ENCODE measurements around the gene SAMD4B. TPM values are rescaled to one million over a fixed set of nuclear protein-coding genes. Genes with fewer than 3 reads are reported as not detected.

Gene SAMD4B
- total RNA-seq, 1 experiment from 2014 or later: 63.2 TPM

DNA sequence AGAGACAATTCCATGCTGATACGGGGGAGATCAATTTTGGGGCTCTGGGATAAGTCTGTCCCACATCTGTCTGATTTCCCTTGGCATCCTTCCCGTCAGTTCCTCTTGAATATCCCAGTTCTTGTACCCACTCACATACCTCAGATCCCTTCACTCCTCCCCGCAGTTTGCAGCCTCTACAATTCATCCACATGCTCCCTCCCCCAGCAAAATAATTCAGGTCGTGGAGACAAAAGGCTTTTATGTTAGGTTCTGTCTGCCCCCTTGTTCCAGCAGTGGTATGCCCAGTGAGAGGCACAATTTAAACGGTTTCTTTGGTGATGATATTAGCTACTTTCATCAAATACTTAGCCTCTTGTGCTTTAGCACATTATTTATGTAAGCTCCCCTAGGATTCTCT, 83.9 kb downstream of the SAMD4B start:
- in situ Hi-C loops (cut with HindIII; ENCODE audit: low pct_unique_long_range_greater_than_20kb, low sequenced_read_pairs): no loop called here
- no peak for DNase-seq (ENCODE audit: low read depth)

- in situ Hi-C loops (cut with HindIII; ENCODE audit: low pct_unique_long_range_greater_than_20kb, low sequenced_read_pairs): no loop called here
- DNase-seq (ENCODE audit: low read depth): no peak
Measured at GRCh38 chr19:39427707-39428106, 85.5 kb downstream of the SAMD4B start.

GRCh38 chr19:39428283-39429112, 86.3 kb downstream of the SAMD4B start:
- in situ Hi-C loops (cut with HindIII; ENCODE audit: low pct_unique_long_range_greater_than_20kb, low sequenced_read_pairs): no loop called here
- DNase-seq (ENCODE audit: low read depth): peak; percentile 77

DNA sequence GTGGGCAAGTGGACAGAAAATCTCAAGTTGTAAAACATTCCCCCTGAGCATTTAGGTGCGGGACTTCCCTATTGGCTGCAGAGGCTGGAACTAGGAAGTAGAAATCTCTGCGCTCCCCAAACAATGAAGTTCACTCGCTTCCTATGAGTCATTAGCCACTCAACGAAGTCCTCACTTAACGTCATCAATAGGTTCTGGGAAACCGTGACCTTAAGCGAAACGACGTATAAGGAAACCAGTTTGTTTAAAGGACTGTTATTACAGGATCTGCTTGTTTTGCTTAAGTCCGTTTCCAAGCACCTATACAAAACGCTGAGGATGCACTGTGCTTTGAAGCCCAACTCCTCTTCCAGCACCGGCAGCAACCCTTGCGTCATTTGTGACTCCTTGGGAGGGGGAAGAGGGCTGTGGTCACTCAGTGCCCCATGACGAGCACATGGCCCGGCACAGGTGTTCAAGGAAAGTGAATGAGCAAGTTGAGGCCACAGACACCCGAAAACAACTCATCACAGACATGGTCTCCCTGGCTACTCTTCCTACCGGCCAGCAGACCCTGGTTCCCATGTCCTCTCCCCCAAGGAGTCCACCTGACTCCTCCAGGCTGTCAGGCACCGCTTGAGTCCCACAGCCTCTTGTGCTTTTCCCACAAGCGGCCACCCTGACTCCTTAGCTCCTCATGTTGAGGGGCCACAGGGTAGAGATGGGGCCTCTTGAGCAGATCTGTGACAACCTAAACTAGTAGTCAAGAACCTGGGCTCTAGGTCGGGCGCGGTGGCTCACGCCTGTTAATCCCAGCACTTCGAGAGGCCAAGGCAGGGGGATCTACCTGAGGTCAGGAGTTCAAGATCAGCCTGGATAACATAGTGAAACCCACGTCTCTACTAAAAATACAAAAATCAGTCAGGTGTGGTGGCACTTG, 88.7 kb downstream of the SAMD4B start:
- in situ Hi-C loops (cut with HindIII; ENCODE audit: low pct_unique_long_range_greater_than_20kb, low sequenced_read_pairs): no loop called here

DNA sequence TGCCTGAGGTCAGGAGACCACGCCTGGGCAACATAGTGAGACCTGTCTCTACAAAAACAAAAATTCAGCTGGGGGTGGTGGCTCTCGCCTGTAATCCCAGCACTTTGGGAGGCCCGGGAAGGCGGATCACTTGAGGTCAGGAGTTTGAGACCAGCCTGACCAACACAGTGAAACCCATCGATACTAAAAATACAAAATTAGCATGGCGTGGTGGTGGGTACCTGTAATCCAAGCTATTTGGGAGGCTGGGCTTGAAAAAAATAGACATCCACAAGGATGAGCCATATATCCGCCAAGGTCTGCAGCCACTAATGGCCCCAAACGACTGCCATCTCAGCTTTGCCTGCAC, 90.4 kb downstream of the SAMD4B start:
- in situ Hi-C loops (cut with HindIII; ENCODE audit: low pct_unique_long_range_greater_than_20kb, low sequenced_read_pairs): no loop called here
- no peak for DNase-seq (ENCODE audit: low read depth)

More for the DNA sequence above, 88.7 kb downstream of the SAMD4B start:
- DNase-seq (ENCODE audit: low read depth): peak; percentile 98

DNA sequence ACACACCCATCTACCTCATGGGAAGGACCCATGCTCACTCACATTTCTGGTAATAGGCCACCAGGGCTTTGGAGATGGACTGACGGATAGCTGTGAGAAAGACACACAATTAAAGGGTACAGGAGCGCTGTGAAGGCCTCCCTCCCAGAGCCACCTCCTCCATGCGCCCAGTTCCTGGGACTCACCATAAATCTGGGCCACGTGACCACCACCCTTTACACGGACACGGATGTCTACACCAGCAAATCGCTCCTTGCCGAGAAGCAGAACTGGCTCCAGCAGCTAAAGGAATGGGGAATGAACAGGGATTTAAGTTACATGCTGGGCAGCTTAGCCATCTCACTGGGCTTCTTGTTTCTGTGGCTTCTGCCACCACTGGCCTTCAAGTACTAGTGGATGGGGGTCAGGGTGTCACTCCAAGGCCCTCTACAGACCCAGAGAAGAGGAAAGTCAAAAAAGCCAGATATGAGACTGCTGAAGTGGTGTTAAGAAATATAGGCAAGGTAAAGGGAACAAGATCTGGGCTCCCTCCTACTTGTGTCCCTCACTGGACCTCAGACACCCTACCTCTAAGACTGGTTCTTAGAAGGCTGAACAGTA, 91.4 kb downstream of the SAMD4B start:
- DNase-seq (ENCODE audit: low read depth): no peak
- in situ Hi-C loops (cut with HindIII; ENCODE audit: low pct_unique_long_range_greater_than_20kb, low sequenced_read_pairs): no loop called here

GRCh38 chr19:39434123-39435076, 92.2 kb downstream of the SAMD4B start:
- in situ Hi-C loops (cut with HindIII; ENCODE audit: low pct_unique_long_range_greater_than_20kb, low sequenced_read_pairs): no loop called here
- no peak for DNase-seq (ENCODE audit: low read depth)

Other genes with a start within 250 kb of the SAMD4B start
- gene PAK4, start 216.6 kb upstream of the SAMD4B start, total RNA-seq (2014; rRNA removed; shearing (Covaris generic); ENCODE audit: low replicate concordance): 23.1 and 28.0 TPM in 2 replicates
- not detected in 2 replicates for gene NCCRP1, start 145.5 kb upstream of the SAMD4B start, total RNA-seq (2014; rRNA removed; shearing (Covaris generic); ENCODE audit: low replicate concordance)
- not detected in 2 replicates for gene SYCN, start 138.2 kb upstream of the SAMD4B start, total RNA-seq (2014; rRNA removed; shearing (Covaris generic); ENCODE audit: low replicate concordance)
- not detected in 2 replicates for gene IFNL3, start 97.4 kb upstream of the SAMD4B start, total RNA-seq (2014; rRNA removed; shearing (Covaris generic); ENCODE audit: low replicate concordance)
- not detected in 2 replicates for gene IFNL4, start 93.6 kb upstream of the SAMD4B start, total RNA-seq (2014; rRNA removed; shearing (Covaris generic); ENCODE audit: low replicate concordance)
- not detected in 2 replicates for gene IFNL2, start 74.0 kb upstream of the SAMD4B start, total RNA-seq (2014; rRNA removed; shearing (Covaris generic); ENCODE audit: low replicate concordance)
- gene IFNL1, start 46.0 kb upstream of the SAMD4B start, total RNA-seq (2014; rRNA removed; shearing (Covaris generic); ENCODE audit: low replicate concordance): not detected in 2 replicates
- gene LRFN1, start 21.6 kb upstream of the SAMD4B start, total RNA-seq (2014; rRNA removed; shearing (Covaris generic); ENCODE audit: low replicate concordance): 0.52 and 2.0 TPM in 2 replicates
- gene GMFG, start 6.4 kb upstream of the SAMD4B start, total RNA-seq (2014; rRNA removed; shearing (Covaris generic); ENCODE audit: low replicate concordance): not detected in 2 replicates
- 77.5 and 79.9 TPM in 2 replicates for gene PAF1, start 48.7 kb downstream of the SAMD4B start, total RNA-seq (2014; rRNA removed; shearing (Covaris generic); ENCODE audit: low replicate concordance)
- gene MED29, start 49.0 kb downstream of the SAMD4B start, total RNA-seq (2014; rRNA removed; shearing (Covaris generic); ENCODE audit: low replicate concordance): 76.2 and 86.5 TPM in 2 replicates
- gene ZFP36, start 64.4 kb downstream of the SAMD4B start, total RNA-seq (2014; rRNA removed; shearing (Covaris generic); ENCODE audit: low replicate concordance): 1.4 TPM in 1 of 2 replicates, not detected in the other
- 5.1 and 34.1 TPM in 2 replicates for gene PLEKHG2, start 70.2 kb downstream of the SAMD4B start, total RNA-seq (2014; rRNA removed; shearing (Covaris generic); ENCODE audit: low replicate concordance)
- gene RPS16, start 93.5 kb downstream of the SAMD4B start, total RNA-seq (2014; rRNA removed; shearing (Covaris generic); ENCODE audit: low replicate concordance): 76.6 and 151 TPM in 2 replicates
- 95.5 and 108 TPM in 2 replicates for gene SUPT5H, start 103.2 kb downstream of the SAMD4B start, total RNA-seq (2014; rRNA removed; shearing (Covaris generic); ENCODE audit: low replicate concordance)
- 243 and 282 TPM in 2 replicates for gene TIMM50, start 138.4 kb downstream of the SAMD4B start, total RNA-seq (2014; rRNA removed; shearing (Covaris generic); ENCODE audit: low replicate concordance)
- 5.8 and 11.8 TPM in 2 replicates for gene DLL3, start 156.5 kb downstream of the SAMD4B start, total RNA-seq (2014; rRNA removed; shearing (Covaris generic); ENCODE audit: low replicate concordance)
- not detected in 2 replicates for gene SELENOV, start 172.7 kb downstream of the SAMD4B start, total RNA-seq (2014; rRNA removed; shearing (Covaris generic); ENCODE audit: low replicate concordance)
- gene EID2B, start 190.4 kb downstream of the SAMD4B start, total RNA-seq (2014; rRNA removed; shearing (Covaris generic); ENCODE audit: low replicate concordance): 6.2 and 10.2 TPM in 2 replicates
- gene EID2, start 197.7 kb downstream of the SAMD4B start, total RNA-seq (2014; rRNA removed; shearing (Covaris generic); ENCODE audit: low replicate concordance): 16.4 and 18.8 TPM in 2 replicates